Globus pallidus (tissue), 1 donor: Measurements from ENCODE around the gene RTN4RL2.

Source experiments
- DNase-seq: peaks from one replicate; pipeline ENCODE4 v3.0.0-alpha.2; 2015; ENCODE audit warnings: low spot score

RTN4RL2 gene

GRCh38 chr11:57460022-57460757 is at the start of gene RTN4RL2:
Gene RTN4RL2 (plus strand): TSS chr11:57460528. CDS start chr11:57460866, 338 bp downstream.
- DNase-seq = no peak

GRCh38 chr11:57413681-57414080 is 46.6 kb upstream of the RTN4RL2 start:
- no peak for DNase-seq

- no peak for DNase-seq
These were observed 45.6 kb upstream of the RTN4RL2 start for GRCh38 chr11:57414612-57415212.

GRCh38 chr11:57416436-57416835 is 43.9 kb upstream of the RTN4RL2 start:
- DNase-seq = no peak

- no peak for DNase-seq
These were observed 43.3 kb upstream of the RTN4RL2 start for GRCh38 chr11:57417056-57417455.

GRCh38 chr11:57418131-57418530 is 42.2 kb upstream of the RTN4RL2 start:
- DNase-seq = no peak

- no peak for DNase-seq
These were observed 41.2 kb upstream of the RTN4RL2 start for GRCh38 chr11:57419146-57419545.

GRCh38 chr11:57421066-57421465 is 39.3 kb upstream of the RTN4RL2 start:
- no peak for DNase-seq

GRCh38 chr11:57421805-57422204 is 38.5 kb upstream of the RTN4RL2 start:
- DNase-seq = no peak

GRCh38 chr11:57422669-57423068 is 37.7 kb upstream of the RTN4RL2 start:
- DNase-seq = no peak

GRCh38 chr11:57424137-57424791 is 36.1 kb upstream of the RTN4RL2 start:
- DNase-seq = no peak

GRCh38 chr11:57424792-57425564 is 35.4 kb upstream of the RTN4RL2 start:
- DNase-seq = no peak

- DNase-seq = no peak
These were observed 34.5 kb upstream of the RTN4RL2 start for GRCh38 chr11:57425565-57426438.

GRCh38 chr11:57426439-57426928 is 33.8 kb upstream of the RTN4RL2 start:
- no peak for DNase-seq

GRCh38 chr11:57426929-57427726 is 33.2 kb upstream of the RTN4RL2 start, which contains the start of gene SLC43A3:
Gene SLC43A3 (minus strand): TSS chr11:57427121. CDS start chr11:57426172, 949 bp downstream.
- DNase-seq = peak; percentile 48

- peak; percentile 68 for DNase-seq
These were observed 32.6 kb upstream of the RTN4RL2 start for GRCh38 chr11:57427727-57428082.

GRCh38 chr11:57428643-57429042 is 31.7 kb upstream of the RTN4RL2 start:
- DNase-seq = no peak

- DNase-seq = no peak
These were observed 30.4 kb upstream of the RTN4RL2 start for GRCh38 chr11:57429946-57430345.

- DNase-seq = no peak
These were observed 29.4 kb upstream of the RTN4RL2 start for GRCh38 chr11:57430952-57431351.

- peak; percentile 33 for DNase-seq
These were observed 28.2 kb upstream of the RTN4RL2 start for GRCh38 chr11:57432149-57432561.
